Heart right ventricle (tissue), 16 donors: ENCODE data around the gene TPO. TPM values are rescaled to one million over a fixed set of nuclear protein-coding genes. Genes with fewer than 3 reads are reported as not detected.

Source experiments
- ATAC-seq, 8 donors: fragments of 200-7000 bp; cut with Tn5 transposase; one replicate each; pipeline ENCODE4 v1.9.1; 2020; ENCODE audit warnings: mild to moderate bottlenecking in 8 of 8, moderate library complexity in 8 of 8, moderate number of reproducible peaks in 1 of 8
- DNase-seq, 2 donors: peaks; one replicate each; pipeline ENCODE4 v3.0.0-alpha.2; 2020
- H3K27ac ChIP-seq, 10 donors: fragments of 200-600 bp; sonication (generic) in 2 of 10; one replicate each; pipeline versions ENCODE4 v1.5.0 to v1.8.0; 2020 to 2022; ENCODE audit warnings: mild to moderate bottlenecking in 3 of 10
- H3K27me3 ChIP-seq, 7 donors: fragments of 200-600 bp; one replicate each; pipeline ENCODE4 v1.8.0; 2021 to 2022; ENCODE audit warnings: mild to moderate bottlenecking in 2 of 7
- H3K36me3 ChIP-seq, 9 donors: fragments of 200-600 bp; sonication (generic) in 1 of 9; one replicate each; pipeline versions ENCODE4 v1.5.0 to v1.8.0; 2020 to 2022; ENCODE audit warnings: mild to moderate bottlenecking in 2 of 9
- H3K4me1 ChIP-seq, 9 donors: fragments of 200-600 bp; sonication (generic) in 1 of 9; one replicate each; pipeline versions ENCODE4 v1.5.0 to v1.8.0; 2020 to 2022; ENCODE audit warnings: mild to moderate bottlenecking in 4 of 9
- H3K4me3 ChIP-seq, 10 donors: fragments of 200-600 bp; sonication (generic) in 2 of 10; one replicate each; pipeline versions ENCODE4 v1.5.0 to v1.8.0; 2020 to 2022; ENCODE audit warnings: mild to moderate bottlenecking in 7 of 10, moderate library complexity in 2 of 10
- H3K9me3 ChIP-seq, 11 donors: fragments of 200-600 bp in 10 of 11; sonication (generic) in 2 of 11; one replicate each; pipeline versions ENCODE4 v1.5.0 to v1.8.0; 2013 to 2022; ENCODE audit warnings: mild to moderate bottlenecking in 2 of 11, control low read depth in 1 of 11, moderate library complexity in 1 of 11
- WGBS, 2 donors: extraction: QIAGEN DNeasy Blood & Tissue Kit; methylation state at CpG; one replicate each; pipeline ENCODE4 v1.1.7; 2013; ENCODE audit warnings: inconsistent platforms in 1 of 2; 5-methylcytosine and 5-hydroxymethylcytosine counted together
- intact Hi-C, 10 donors: fragments of 100-400 bp; cut with DNase I; formaldehyde crosslinking; loops; one replicate each; pipeline versions ENCODE4 v1.11.1 to v1.14.2; 2022
- polyA plus RNA-seq, 2 donors: library from polyadenylated mRNA; stranded (reverse); fragments of 200-250 nt; gene quantifications; one replicate each; pipeline ENCODE4 v1.2.3, GENCODE V29; 2013
- total RNA-seq, 10 donors: library from RNA; stranded (reverse); fragmentation: NEBNext Ultra II Directional in 3 of 10; extraction: Animal tissue kit (Norgen Biotek cat#: 25700) in 3 of 10; gene quantifications; one replicate each; pipeline versions ENCODE4 v1.2.1 to v1.2.4, GENCODE V29; 2021 to 2023
- TF ChIP-seq, protein P1 (sequence below), 9 donors: fragments of 200-600 bp; sonication (generic) in 2 of 9; IDR thresholded peaks; one replicate each; pipeline versions ENCODE4 v1.5.0 to v1.8.0; 2021 to 2022; ENCODE audit warnings: antibody characterized with exemption in 9 of 9, mild to moderate bottlenecking in 5 of 9, moderate library complexity in 1 of 9
- donor health status: Arrhythmogenic right ventricular cardiomyopathy.
- donor health status: ischemic (EF 13 %, LVEDD 7.1; RV severe dilation, severe dysfunction).
- donor health status: healthy with polysubstance abuse.
- donor health status: DM: no; HTN: yes; CAD: no.
- donor health status: DM: no; HTN: no; CAD: no.
- donor health status: ischemic (EF 25% LVEDD 6.9; RV normal size, moderate dysfunction).
- donor health status: ischemic (EF 25% LVEDD 5.7; RV mildly dilated, moderate dysfunction).
- donor health status: healthy.
- donor health status: DM: yes; HTN: yes; CAD: no.
- donor health status: Ischemic cardiomyopathy.
- donor health status: ischemic (EF 35%, LVEDD 5.7; RV mildly dilated, moderate dysfunction).
- donor health status: nonischemic (EF 11% LVEDD 7.7; RV severe dilation, severe dysfunction).
- donor health status: DM: yes; HTN: yes; CAD: no.
- donor health status: PGD.
- donor health status: ischemic (EF 29% LVEDD 5.4; RV normal size, mild dysfunction).
- donor health status: nonischemic (EF 23%, LVEDD 6.1; RV moderate dilation, normal function).

TPO gene
- total and polyA plus RNA-seq, 12 donors, result 0.85 to 22.1 (median 6.4) TPM

DNA sequence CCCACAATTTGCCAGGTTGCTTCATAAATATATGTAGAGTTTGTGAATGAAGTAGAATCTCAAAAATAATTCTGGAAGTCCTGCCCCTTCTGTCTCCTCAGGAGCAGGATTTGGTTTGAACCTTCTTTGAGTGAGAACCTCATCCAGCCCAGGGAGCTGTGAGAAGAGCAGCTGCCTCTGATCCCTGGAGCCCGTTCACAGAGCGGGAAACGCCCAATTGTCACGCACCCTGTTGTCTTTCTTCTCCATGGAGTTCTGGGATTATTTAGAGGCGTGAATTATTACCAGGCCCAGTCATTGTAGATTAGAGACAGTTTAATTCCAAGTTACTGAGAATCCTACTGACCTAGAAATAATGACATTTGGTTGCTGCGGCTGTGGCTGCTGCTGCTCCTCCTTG, 66.1 kb downstream of the TPO start:
- Histone ChIP-seq H3K27ac (no peak overlapping the region), H3K9me3 (no peaks in the 10 kb centered on the region), H3K36me3 (peaks cover 0 to 8% (median 0%) of the 10 kb centered on the region in 9 donors), H3K4me3 (no peak overlapping the region), H3K27me3 (peaks cover 0 to 4% (median 0%) of the 10 kb centered on the region in 7 donors), H3K4me1 (no peaks in the 10 kb centered on the region)
- DNase-seq (no peak), ATAC-seq (no peak)
- intact Hi-C loops, result no loop called here
- TF ChIP-seq, protein P1, sequence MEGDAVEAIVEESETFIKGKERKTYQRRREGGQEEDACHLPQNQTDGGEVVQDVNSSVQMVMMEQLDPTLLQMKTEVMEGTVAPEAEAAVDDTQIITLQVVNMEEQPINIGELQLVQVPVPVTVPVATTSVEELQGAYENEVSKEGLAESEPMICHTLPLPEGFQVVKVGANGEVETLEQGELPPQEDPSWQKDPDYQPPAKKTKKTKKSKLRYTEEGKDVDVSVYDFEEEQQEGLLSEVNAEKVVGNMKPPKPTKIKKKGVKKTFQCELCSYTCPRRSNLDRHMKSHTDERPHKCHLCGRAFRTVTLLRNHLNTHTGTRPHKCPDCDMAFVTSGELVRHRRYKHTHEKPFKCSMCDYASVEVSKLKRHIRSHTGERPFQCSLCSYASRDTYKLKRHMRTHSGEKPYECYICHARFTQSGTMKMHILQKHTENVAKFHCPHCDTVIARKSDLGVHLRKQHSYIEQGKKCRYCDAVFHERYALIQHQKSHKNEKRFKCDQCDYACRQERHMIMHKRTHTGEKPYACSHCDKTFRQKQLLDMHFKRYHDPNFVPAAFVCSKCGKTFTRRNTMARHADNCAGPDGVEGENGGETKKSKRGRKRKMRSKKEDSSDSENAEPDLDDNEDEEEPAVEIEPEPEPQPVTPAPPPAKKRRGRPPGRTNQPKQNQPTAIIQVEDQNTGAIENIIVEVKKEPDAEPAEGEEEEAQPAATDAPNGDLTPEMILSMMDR (IDR thresholded peaks at IDR 0.05), result no peak
- 76 to 77% methylated on average over 6 of the region's 6 CpGs for WGBS, 2 donors

DNA sequence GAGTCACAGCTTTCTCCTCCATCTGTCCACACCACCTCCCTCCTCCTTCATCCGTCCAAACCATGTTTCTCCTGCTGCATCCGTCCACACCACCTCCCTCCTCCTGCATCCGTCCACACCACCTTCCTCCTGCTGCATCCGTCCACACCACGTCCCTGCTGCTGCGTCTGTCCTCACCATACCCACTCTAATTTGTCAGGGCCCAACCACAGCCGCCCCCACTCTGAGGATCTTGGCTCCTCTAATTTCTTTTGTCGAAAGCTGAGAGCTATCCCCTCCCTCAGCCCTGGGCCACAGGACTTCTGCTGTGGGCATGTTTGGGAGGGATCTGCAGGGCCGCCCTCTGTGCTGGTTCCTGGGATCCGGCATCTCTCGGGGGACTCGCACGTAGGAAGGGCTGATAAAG, 67.4 kb downstream of the TPO start:
- H3K4me1 ChIP-seq, result no peaks in the 10 kb centered on the region
- no peak overlapping the region for H3K4me3 ChIP-seq
- ATAC-seq, result peak in 3 of 8 donors; percentile 23 to 60 (median 49)
- H3K9me3 ChIP-seq, result no peaks in the 10 kb centered on the region
- peaks cover 0 to 4% (median 0%) of the 10 kb centered on the region in 7 donors for H3K27me3 ChIP-seq
- peaks cover 0 to 8% (median 0%) of the 10 kb centered on the region in 9 donors for H3K36me3 ChIP-seq
- intact Hi-C loops, result no loop called here
- H3K27ac ChIP-seq, result no peak overlapping the region
- 65 to 66% methylated on average over 13 of the region's 13 CpGs for WGBS, 2 donors
- DNase-seq, result no peak
- TF ChIP-seq, protein P1 (IDR thresholded peaks at IDR 0.05), result no peak

DNA sequence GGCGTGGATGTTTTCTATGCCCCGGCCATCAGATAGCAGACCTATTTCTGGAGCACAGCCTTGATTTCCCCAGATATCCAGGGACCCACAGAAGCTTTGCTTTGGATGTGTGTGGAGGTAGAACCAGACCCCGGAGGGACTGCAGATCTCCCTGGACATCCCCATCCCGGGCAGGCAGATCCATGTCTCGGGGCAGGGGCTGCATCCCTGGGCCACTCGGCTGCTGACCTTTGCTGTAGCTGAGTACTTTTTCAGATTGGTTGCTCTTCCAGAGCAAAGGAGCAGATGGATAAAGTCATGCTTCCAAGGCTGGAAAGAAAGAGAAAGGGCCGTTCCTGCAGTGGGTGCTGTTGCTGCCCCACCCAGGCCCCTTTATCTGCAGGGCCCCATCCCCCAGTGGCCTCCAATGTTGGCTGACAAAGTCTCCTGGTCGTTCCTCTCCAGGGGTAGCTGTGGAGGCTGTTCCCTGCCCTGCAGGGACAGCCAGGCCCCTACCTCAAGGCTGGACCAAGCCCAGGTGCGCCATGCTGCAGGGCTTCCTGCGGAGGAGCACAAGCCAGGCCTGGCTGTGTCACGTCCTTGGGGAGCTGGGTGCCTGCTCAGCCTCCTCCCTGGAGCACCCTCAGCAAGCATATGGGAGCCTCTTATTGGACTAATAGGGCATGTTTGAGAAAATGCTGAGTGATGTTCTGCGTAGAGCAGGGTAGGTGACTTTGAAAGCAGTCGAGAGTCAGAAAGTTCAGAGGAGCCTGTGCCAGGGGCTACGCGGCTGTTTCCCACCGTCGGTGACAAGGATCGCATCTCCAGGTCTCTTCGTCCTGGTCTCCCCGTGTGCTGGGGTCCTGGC, 68.4 kb downstream of the TPO start:
- no peak for ATAC-seq

DNA sequence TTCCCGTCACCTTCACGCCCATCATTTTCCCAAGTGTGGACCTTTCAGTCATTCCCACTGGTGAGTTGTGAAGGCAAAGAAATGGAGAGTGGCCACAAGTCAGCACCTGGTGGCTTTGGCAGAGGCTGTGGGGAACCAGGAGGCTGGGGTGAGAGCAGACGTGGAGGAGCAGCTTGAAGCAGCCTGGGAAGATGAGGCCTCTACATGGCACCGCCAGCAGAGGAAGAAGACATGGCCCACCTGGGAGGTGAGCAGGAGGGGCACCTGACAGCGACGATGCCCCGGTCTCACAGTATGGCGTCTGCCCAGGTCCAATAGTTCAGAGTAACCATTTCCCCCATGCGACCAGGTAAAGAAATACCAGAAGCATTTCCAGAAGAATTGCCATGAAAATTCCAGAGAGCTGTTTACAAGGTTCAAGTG, 69.0 kb downstream of the TPO start:
- ATAC-seq (no peak), DNase-seq (no peak)
- Histone ChIP-seq H3K36me3 (peaks cover 0 to 8% (median 0%) of the 10 kb centered on the region in 9 donors), H3K27ac (no peak overlapping the region), H3K4me1 (no peaks in the 10 kb centered on the region), H3K9me3 (no peaks in the 10 kb centered on the region), H3K27me3 (peaks cover 0 to 4% (median 0%) of the 10 kb centered on the region in 7 donors), H3K4me3 (no peak overlapping the region)
- intact Hi-C loops, result no loop called here
- 92 to 94% methylated on average over 9 of the region's 9 CpGs for WGBS, 2 donors
- TF ChIP-seq, protein P1 (IDR thresholded peaks at IDR 0.05), result no peak

More for the DNA sequence above, 68.4 kb downstream of the TPO start:
- Histone ChIP-seq H3K4me1 (no peaks in the 10 kb centered on the region), H3K4me3 (no peak overlapping the region), H3K27ac (no peak overlapping the region), H3K27me3 (peaks cover 0 to 4% (median 0%) of the 10 kb centered on the region in 7 donors), H3K36me3 (peaks cover 0 to 8% (median 0%) of the 10 kb centered on the region in 9 donors), H3K9me3 (no peaks in the 10 kb centered on the region)
- intact Hi-C loops, result no loop called here
- no peak for DNase-seq
- TF ChIP-seq, protein P1 (IDR thresholded peaks at IDR 0.05), result no peak
- WGBS, 2 donors, result 83 to 86% methylated on average over 20 of the region's 20 CpGs
